H1 (cell line): ENCODE results near the gene CHDH. TPM values are rescaled to one million over a fixed set of nuclear protein-coding genes. Genes with fewer than 3 reads are reported as not detected.

Source experiments
- ATF3 ChIP-seq: IDR thresholded peaks from 2 replicates; pipeline ENCODE4 v1.6.1; 2011; ENCODE audit warnings: low read depth, mild to moderate bottlenecking, low read length; ENCODE audit not compliant: insufficient read depth
- CHD2 ChIP-seq: IDR thresholded peaks from 2 replicates; pipeline ENCODE4 v1.6.1; 2012; ENCODE audit warnings: low read length, improper control_type of control experiment
- CREB1 ChIP-seq: IDR thresholded peaks from 2 replicates; pipeline ENCODE4 v1.6.1; 2012; ENCODE audit warnings: inconsistent platforms
- EGR1 ChIP-seq: IDR thresholded peaks from 2 replicates; pipeline ENCODE4 v1.6.1; 2011; ENCODE audit warnings: low read depth, low read length, borderline replicate concordance
- EP300 ChIP-seq, 2 experiments: IDR thresholded peaks; 1 replicate in 1 of 2; 2 replicates in 1 of 2; pipeline ENCODE4 v1.6.1; 2011 to 2012; ENCODE audit warnings: low read depth in 2 of 2, low read length in 2 of 2, mild to moderate bottlenecking in 2 of 2, borderline replicate concordance in 1 of 2, inconsistent platforms in 1 of 2, moderate library complexity in 1 of 2
- KDM1A ChIP-seq: fragments of 200-600, 300-600 bp; sonication (generic); IDR thresholded peaks from 2 replicates; pipeline ENCODE4 v1.7.1; 2016; ENCODE audit warnings: mild to moderate bottlenecking, low read length, borderline replicate concordance
- NRF1 ChIP-seq: IDR thresholded peaks from 2 replicates; pipeline ENCODE4 v1.6.1; 2011; ENCODE audit warnings: mild to moderate bottlenecking, low read depth, low read length, improper control_type of control experiment
- TEAD4 ChIP-seq: IDR thresholded peaks from 2 replicates; pipeline ENCODE4 v1.6.1; 2012; ENCODE audit warnings: low read depth, low read length, inconsistent platforms, mixed read lengths
- polyA plus RNA-seq, 7 experiments: library from polyadenylated mRNA; depleted of rRNA in 3 of 7; stranded (reverse) in 5 of 7; unstranded in 2 of 7; fragments of >200 nt in 5 of 7; fragments of 200-250 nt in 2 of 7; gene quantifications; 1 replicate in 5 of 7; 2 replicates in 1 of 7; 4 replicates in 1 of 7; pipeline versions ENCODE4 v1.2.1 to v1.2.3, GENCODE V29; 2011 to 2013; ENCODE audit warnings: missing spikeins in 2 of 7, mixed read lengths in 2 of 7
- total RNA-seq: library from RNA; stranded (reverse); fragmentation: NEBNext Ultra II Directional; extraction: Animal tissue kit (Norgen Biotek cat#: 25700); gene quantifications from 2 replicates; pipeline ENCODE4 v1.2.1, GENCODE V29; 2021

CHDH gene
- total and polyA plus RNA-seq, 2 of the 8 experiments (the other 6 are each of a cell fraction or from before 2014, with no cell fraction given): 4.9 to 10.3 TPM

DNA sequence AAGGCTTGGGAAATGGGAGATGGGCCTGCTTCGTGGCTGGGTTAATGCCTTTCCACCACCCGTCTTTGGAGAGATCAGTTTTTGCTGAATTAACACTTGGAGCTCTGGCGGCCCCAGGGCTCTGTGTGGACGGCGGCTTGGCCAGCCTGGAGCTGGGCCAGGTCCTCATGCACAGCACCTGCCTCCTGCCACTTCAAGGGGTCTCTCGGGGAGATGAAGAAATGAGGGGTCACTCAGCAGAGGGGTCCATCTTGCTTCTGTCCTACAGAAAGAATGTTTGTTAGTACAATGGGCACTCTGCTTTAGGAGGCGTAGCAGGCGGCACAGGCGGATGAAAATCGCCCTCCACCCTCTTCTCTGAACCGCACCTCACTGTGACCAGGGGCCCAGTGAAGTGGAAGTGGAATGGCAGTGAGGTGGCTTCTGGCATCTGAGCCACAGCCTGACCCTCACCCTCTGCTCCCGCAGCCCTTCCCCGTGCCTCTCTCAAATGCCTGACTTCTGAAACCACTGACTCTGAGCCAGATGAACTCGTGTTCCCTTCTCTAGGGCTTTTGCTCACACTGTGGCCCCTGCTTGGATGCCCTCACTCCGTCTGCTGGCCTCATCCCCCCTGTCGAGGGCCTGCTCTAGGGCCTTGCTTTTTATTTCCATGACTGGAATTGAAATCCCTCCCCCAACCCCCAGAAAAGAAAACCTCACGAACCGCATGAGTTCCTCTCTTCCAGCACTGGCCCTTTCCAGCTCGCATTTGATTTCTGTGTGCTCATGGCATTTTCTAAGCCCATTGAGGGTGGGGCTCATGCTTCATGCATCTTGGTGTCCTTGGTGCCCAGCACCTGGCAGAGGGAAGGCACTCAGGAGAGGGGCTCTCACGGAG, 42.2 kb downstream of the CHDH start (continued):
- no peak for TF ChIP-seq CHD2
- TF ChIP-seq ATF3: no peak
- TF ChIP-seq EP300 (IDR thresholded peaks at IDR 0.05; ENCODE audit: borderline replicate concordance in 1 of 2, low read depth in 2 of 2, low read length in 2 of 2): no peak
- no peak for TF ChIP-seq TEAD4
- TF ChIP-seq KDM1A: no peak
- TF ChIP-seq EGR1: no peak
- no peak for TF ChIP-seq NRF1
- TF ChIP-seq CREB1: no peak
